Mesangial cell (primary cell): ENCODE measurements around the gene DNAJC11. TPM values are rescaled to one million over a fixed set of nuclear protein-coding genes. Genes with fewer than 3 reads are reported as not detected.

ENCODE experiments used
- total RNA-seq: library from RNA; depleted of rRNA; stranded (reverse); fragments of >200 nt; gene quantifications from 2 replicates; pipeline ENCODE4 v1.2.3, GENCODE V29; 2015

Gene DNAJC11, protein sequence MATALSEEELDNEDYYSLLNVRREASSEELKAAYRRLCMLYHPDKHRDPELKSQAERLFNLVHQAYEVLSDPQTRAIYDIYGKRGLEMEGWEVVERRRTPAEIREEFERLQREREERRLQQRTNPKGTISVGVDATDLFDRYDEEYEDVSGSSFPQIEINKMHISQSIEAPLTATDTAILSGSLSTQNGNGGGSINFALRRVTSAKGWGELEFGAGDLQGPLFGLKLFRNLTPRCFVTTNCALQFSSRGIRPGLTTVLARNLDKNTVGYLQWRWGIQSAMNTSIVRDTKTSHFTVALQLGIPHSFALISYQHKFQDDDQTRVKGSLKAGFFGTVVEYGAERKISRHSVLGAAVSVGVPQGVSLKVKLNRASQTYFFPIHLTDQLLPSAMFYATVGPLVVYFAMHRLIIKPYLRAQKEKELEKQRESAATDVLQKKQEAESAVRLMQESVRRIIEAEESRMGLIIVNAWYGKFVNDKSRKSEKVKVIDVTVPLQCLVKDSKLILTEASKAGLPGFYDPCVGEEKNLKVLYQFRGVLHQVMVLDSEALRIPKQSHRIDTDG
- total RNA-seq: 42.9 and 47.9 TPM in 2 replicates

GRCh38 chr1:6701437-6702153 is at the start of gene DNAJC11:
Gene DNAJC11 (minus strand): TSS chr1:6701816. CDS start chr1:6701800, 16 bp downstream.

DNA sequence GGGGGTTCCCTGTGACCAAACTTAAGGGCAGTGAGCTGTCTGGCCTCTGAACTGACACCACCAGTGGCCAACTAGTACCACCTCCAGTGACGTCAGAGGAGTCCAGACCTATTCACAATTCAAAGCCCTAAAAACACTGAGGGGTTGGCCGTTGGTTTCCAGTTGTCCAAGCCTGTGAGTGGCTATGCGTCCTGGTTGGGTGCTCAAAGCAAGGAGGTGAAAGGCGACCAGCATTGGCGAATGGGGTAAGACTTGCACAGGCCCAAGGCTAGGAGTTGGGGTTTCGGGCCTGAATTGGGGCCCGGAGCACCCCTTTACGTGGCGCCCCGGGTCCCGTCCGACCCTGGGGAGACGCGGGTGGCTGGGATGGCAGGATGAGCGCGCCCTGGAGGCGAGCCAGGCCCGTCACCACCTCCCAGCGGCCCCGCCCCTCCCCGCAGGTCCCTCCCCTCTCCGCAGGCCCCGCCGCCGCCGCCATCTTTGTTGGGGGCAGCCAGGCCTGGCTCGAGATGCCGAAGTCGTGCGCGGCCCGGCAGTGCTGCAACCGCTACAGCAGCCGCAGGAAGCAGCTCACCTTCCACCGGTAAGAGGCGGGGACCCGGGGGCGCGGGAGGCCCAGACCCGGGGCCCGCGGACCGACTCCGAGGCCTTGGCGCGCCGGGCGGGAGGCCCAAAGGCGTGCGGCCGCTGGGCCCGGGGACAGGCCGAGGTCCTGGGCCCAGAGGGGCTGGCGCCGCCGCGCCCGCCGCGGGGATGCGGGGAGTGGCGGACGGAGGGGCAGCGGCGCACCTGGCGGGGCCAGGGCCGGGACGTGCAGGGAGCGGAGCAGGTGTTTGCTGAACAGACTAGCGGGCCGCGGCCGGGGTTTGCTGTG is 76.7 kb downstream of the DNAJC11 start, which contains the start of gene THAP3:
THAP3 (plus strand) TSS at position 159 of the 874 bp plus-strand sequence; CDS start at position 510, 351 bp downstream.

GRCh38 chr1:6613361-6614018 is 88.1 kb downstream of the DNAJC11 start, which contains the start of gene PHF13:
Gene PHF13 (plus strand): TSS chr1:6613731. CDS start chr1:6614067, 336 bp downstream.

GRCh38 chr1:6602669-6603237 is 98.9 kb downstream of the DNAJC11 start, which contains the start of gene KLHL21:
Gene KLHL21 (minus strand): TSS chr1:6602869. CDS start chr1:6602817, 52 bp downstream.

Other genes with a start within 250 kb of the DNAJC11 start
- 4.2 and 8.0 TPM in 2 replicates for gene TNFRSF25, start 235.6 kb downstream of the DNAJC11 start, total RNA-seq
- gene PLEKHG5, start 210.1 kb downstream of the DNAJC11 start, total RNA-seq: 14.2 and 16.1 TPM in 2 replicates
- gene NOL9, start 147.3 kb downstream of the DNAJC11 start, total RNA-seq: 16.4 and 23.8 TPM in 2 replicates
- gene TAS1R1, start 146.5 kb downstream of the DNAJC11 start, total RNA-seq: not detected in 2 replicates
- 10.3 and 20.4 TPM in 2 replicates for gene ZBTB48, start 121.8 kb downstream of the DNAJC11 start, total RNA-seq
- 23.6 and 53.9 TPM in 2 replicates for gene KLHL21, start 98.9 kb downstream of the DNAJC11 start, total RNA-seq
- gene PHF13, start 88.1 kb downstream of the DNAJC11 start, total RNA-seq: 8.0 and 16.1 TPM in 2 replicates
- gene THAP3, start 76.9 kb downstream of the DNAJC11 start, total RNA-seq: 23.3 and 31.4 TPM in 2 replicates
- 36.5 and 57.4 TPM in 2 replicates for gene CAMTA1, start 83.6 kb upstream of the DNAJC11 start, total RNA-seq